DOHH2 (cell line): Measurements from ENCODE around the gene CABCOCO1.

Experiments used
- EZH2phosphoT487 ChIP-seq: fragments of 200-600 bp; sonication (generic); IDR thresholded peaks from 2 replicates; pipeline ENCODE4 v1.6.1; 2017; ENCODE audit warnings: borderline replicate concordance, mild to moderate bottlenecking, antibody characterized with exemption, low read length, moderate library complexity, mixed read lengths
- TF ChIP-seq, protein P1 (sequence below): fragments of 200-600 bp; sonication (generic); IDR thresholded peaks from one replicate; pipeline ENCODE4 v1.5.1; 2014; ENCODE audit warnings: antibody characterized with exemption, mild to moderate bottlenecking, low read depth, low read length; ENCODE audit not compliant: poor library complexity, severe bottlenecking

- TF ChIP-seq, protein P1, sequence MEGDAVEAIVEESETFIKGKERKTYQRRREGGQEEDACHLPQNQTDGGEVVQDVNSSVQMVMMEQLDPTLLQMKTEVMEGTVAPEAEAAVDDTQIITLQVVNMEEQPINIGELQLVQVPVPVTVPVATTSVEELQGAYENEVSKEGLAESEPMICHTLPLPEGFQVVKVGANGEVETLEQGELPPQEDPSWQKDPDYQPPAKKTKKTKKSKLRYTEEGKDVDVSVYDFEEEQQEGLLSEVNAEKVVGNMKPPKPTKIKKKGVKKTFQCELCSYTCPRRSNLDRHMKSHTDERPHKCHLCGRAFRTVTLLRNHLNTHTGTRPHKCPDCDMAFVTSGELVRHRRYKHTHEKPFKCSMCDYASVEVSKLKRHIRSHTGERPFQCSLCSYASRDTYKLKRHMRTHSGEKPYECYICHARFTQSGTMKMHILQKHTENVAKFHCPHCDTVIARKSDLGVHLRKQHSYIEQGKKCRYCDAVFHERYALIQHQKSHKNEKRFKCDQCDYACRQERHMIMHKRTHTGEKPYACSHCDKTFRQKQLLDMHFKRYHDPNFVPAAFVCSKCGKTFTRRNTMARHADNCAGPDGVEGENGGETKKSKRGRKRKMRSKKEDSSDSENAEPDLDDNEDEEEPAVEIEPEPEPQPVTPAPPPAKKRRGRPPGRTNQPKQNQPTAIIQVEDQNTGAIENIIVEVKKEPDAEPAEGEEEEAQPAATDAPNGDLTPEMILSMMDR, result peak; percentile 83
- no peak for TF ChIP-seq EZH2phosphoT487
Measured at GRCh38 chr10:61750943-61751471, 88.3 kb downstream of the CABCOCO1 start.
